PFSK-1 (cell line): ENCODE data around the gene LEO1.

ENCODE experiments used
- POLR2AphosphoS5 ChIP-seq: IDR thresholded peaks from 2 replicates; pipeline ENCODE4 v1.6.1; 2012; ENCODE audit warnings: low read depth, mild to moderate bottlenecking, control low read depth, low read length, moderate library complexity
- TAF1 ChIP-seq: IDR thresholded peaks from 2 replicates; pipeline ENCODE4 v1.6.1; 2012; ENCODE audit warnings: low read length, control low read depth, borderline replicate concordance; ENCODE audit not compliant: insufficient read depth
- TF ChIP-seq, protein P1 (sequence below), 2 experiments: IDR thresholded peaks; 2 replicates each; pipeline versions ENCODE4 v1.6.1 to v1.8.0; 2011 to 2012; ENCODE audit warnings: low read depth in 2 of 2, low read length in 2 of 2, control low read depth in 1 of 2, inconsistent platforms in 1 of 2, mild to moderate bottlenecking in 1 of 2, moderate library complexity in 1 of 2; ENCODE audit not compliant: insufficient read depth in 1 of 2

DNA sequence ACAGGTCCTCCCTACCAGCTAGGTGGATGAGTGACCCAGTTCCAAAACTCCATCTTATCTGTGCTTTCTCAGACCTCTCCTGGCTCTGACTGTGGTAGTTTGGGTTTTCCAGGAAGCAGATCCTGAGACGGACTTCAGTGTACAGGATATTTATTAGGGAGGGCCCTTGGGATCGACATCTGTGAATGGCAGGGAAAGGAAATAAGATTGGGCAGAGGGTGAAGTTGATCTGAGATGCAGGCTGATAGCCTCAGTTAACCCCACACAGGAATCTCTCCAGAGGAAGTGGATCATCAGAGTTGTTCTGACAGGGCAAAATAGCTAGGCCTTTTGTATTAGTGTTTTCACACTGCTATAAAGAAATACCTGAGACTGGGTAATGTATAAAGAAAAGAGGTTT, 30.8 kb upstream of the LEO1 start:
- TF ChIP-seq TAF1 (no peak), POLR2AphosphoS5 (no peak)
- TF ChIP-seq, protein P1, sequence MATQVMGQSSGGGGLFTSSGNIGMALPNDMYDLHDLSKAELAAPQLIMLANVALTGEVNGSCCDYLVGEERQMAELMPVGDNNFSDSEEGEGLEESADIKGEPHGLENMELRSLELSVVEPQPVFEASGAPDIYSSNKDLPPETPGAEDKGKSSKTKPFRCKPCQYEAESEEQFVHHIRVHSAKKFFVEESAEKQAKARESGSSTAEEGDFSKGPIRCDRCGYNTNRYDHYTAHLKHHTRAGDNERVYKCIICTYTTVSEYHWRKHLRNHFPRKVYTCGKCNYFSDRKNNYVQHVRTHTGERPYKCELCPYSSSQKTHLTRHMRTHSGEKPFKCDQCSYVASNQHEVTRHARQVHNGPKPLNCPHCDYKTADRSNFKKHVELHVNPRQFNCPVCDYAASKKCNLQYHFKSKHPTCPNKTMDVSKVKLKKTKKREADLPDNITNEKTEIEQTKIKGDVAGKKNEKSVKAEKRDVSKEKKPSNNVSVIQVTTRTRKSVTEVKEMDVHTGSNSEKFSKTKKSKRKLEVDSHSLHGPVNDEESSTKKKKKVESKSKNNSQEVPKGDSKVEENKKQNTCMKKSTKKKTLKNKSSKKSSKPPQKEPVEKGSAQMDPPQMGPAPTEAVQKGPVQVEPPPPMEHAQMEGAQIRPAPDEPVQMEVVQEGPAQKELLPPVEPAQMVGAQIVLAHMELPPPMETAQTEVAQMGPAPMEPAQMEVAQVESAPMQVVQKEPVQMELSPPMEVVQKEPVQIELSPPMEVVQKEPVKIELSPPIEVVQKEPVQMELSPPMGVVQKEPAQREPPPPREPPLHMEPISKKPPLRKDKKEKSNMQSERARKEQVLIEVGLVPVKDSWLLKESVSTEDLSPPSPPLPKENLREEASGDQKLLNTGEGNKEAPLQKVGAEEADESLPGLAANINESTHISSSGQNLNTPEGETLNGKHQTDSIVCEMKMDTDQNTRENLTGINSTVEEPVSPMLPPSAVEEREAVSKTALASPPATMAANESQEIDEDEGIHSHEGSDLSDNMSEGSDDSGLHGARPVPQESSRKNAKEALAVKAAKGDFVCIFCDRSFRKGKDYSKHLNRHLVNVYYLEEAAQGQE (IDR thresholded peaks at IDR 0.05; ENCODE audit: insufficient read depth in 1 of 2, low read depth in 2 of 2, low read length in 2 of 2), result no peak
